ENCODE data around the gene CIAO3. TPM values are rescaled to one million over a fixed set of nuclear protein-coding genes. Genes with fewer than 3 reads are reported as not detected.

The CIAO3 gene
- total RNA-seq (10 to 100 TPM; 21.5 to 31.3 (median 23.4) TPM), polyA plus RNA-seq (28.2 TPM)
- long read RNA-seq, donor 1, transcript CIAO3-201 (11 exons, 2,112 nt), result major isoform, 76 of 101 reads
- long read RNA-seq, donor 1, partial matches to known transcripts, result 8 of 101 reads
- long read RNA-seq, donor 1, other reads (novel, unspliced or antisense), result 13 of 101 reads
- long read RNA-seq, donor 2, transcript CIAO3-201 (11 exons, 2,112 nt), result major isoform, 33 of 45 reads
- long read RNA-seq, donor 2, partial matches to known transcripts, result 6 of 45 reads
- long read RNA-seq, donor 2, other reads (novel, unspliced or antisense), result 4 of 45 reads
- long read RNA-seq, donor 3, transcript CIAO3-201 (11 exons, 2,112 nt), result major isoform, 113 of 148 reads
- long read RNA-seq, donor 3, partial matches to known transcripts, result 11 of 148 reads
- long read RNA-seq, donor 3, other reads (novel, unspliced or antisense), result 17 of 148 reads
- long read RNA-seq, donor 4, transcript CIAO3-201 (11 exons, 2,112 nt), result major isoform, 23 of 35 reads
- long read RNA-seq, donor 4, partial matches to known transcripts, result 7 of 35 reads
- long read RNA-seq, donor 4, other reads (novel, unspliced or antisense), result 3 of 35 reads

DNA sequence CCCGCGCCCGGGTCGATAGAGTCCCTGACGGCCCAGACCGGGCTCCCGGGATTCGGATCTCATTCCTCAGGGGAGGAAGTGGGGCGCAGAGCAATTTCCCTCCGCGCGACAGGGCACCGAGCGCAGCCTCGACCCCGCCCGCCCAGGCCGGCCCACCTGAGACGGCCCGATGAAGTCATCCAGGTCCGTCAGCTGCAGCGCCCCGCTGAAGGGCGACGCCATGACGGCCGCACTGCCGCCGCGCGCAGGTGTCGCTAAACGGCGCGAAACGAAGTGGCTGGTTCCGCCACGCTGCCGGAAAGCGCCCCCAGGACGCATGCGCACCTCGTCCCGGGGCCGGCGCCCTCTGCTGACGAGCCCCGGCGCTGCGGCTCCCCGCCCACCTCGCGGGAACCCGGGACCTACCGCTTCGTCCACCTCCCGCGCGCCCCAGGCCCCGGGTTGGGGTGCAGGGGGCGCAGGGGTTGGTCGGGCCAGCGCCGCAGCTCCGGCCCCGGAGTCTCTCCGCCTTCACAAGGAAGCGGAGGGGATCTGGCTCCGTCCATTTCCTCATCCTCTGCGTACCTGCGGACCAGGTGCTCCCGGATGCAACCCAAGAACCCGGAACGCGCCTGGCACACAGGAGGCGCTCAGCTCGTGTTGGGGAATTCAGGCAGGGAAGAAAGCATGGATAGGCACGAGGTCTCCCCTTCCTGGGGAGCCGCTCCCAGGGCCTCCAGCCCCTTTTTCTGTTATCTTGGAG, at the start of gene CIAO3:
CIAO3 (minus strand) TSS at position 234 of the 742 bp plus-strand sequence; CDS start at position 222, 12 bp downstream.
- no peaks in the 10 kb centered on the region for H3K9me3 ChIP-seq (ENCODE audit: control insufficient read depth, low read length)
- peak within 1 kb of the TSS; percentile 20 for H3K27ac ChIP-seq (ENCODE audit: low read length)
- H3K27me3 ChIP-seq (ENCODE audit: control insufficient read depth, insufficient read depth), result no peaks in the 10 kb centered on the region
- H3K4me3 ChIP-seq (ENCODE audit: low read length), result peak within 1 kb of the TSS; percentile 84
- WGBS, result 1% methylated on average over 79 of the region's 79 CpGs
- H3K4me1 ChIP-seq (ENCODE audit: control insufficient read depth, insufficient read depth, low read length), result no peaks in the 10 kb centered on the region
- DNase-seq (peak; percentile 88 to 96 (median 95)), ATAC-seq (peak; percentile 89 to 92)
- intact Hi-C loops (cut with DNase I), result no loop called here

DNA sequence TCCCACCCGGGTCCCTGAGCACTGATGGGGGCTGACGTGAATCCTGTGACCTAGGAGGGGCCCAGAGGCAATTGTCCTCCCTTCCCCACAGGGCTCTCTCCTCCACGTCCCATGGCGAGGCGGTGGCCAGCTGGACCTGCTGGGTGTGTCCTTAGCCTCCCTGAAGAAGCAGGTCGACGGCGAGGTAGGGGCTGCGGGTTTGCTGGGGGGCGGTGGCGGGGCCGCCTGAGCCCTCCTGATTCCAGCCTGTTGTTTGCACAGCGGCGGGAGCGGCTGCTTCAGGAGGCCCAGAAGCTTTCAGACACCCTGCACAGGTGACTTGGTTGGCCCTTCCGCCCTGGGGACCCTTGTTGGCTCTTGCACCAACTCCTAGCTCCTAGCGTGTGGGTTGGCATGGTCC, 49.3 kb upstream of the CIAO3 start:
- ATAC-seq (no peak), DNase-seq (no peak)
- intact Hi-C loops (cut with DNase I), result no loop called here
- Histone ChIP-seq H3K27me3 (ENCODE audit: control insufficient read depth, insufficient read depth) (no peaks in the 10 kb centered on the region), H3K27ac (ENCODE audit: low read length) (no peak overlapping the region), H3K9me3 (ENCODE audit: control insufficient read depth, low read length) (no peaks in the 10 kb centered on the region), H3K4me1 (ENCODE audit: control insufficient read depth, insufficient read depth, low read length) (peaks cover 4% of the 10 kb centered on the region), H3K4me3 (ENCODE audit: low read length) (no peak overlapping the region)
- 94% methylated on average over 17 of the region's 17 CpGs for WGBS

GRCh38 chr16:789191-789850, 48.5 kb upstream of the CIAO3 start:
- no peaks in the 10 kb centered on the region for H3K9me3 ChIP-seq (ENCODE audit: control insufficient read depth, low read length)
- peaks cover 4% of the 10 kb centered on the region for H3K4me1 ChIP-seq (ENCODE audit: control insufficient read depth, insufficient read depth, low read length)
- no peaks in the 10 kb centered on the region for H3K27me3 ChIP-seq (ENCODE audit: control insufficient read depth, insufficient read depth)
- intact Hi-C loops (cut with DNase I), result loop anchor here in 3 of 4 donors (5.0 to 10.0 kb wide), 2 partner anchors 75 to 77 kb away; partner anchors contain the start of gene METRN (in 1 of the 3)
- 69% methylated on average over 33 of the region's 33 CpGs for WGBS
- ATAC-seq, result no peak
- no peak overlapping the region for H3K27ac ChIP-seq (ENCODE audit: low read length)
- H3K4me3 ChIP-seq (ENCODE audit: low read length), result no peak overlapping the region
- DNase-seq, result no peak

DNA sequence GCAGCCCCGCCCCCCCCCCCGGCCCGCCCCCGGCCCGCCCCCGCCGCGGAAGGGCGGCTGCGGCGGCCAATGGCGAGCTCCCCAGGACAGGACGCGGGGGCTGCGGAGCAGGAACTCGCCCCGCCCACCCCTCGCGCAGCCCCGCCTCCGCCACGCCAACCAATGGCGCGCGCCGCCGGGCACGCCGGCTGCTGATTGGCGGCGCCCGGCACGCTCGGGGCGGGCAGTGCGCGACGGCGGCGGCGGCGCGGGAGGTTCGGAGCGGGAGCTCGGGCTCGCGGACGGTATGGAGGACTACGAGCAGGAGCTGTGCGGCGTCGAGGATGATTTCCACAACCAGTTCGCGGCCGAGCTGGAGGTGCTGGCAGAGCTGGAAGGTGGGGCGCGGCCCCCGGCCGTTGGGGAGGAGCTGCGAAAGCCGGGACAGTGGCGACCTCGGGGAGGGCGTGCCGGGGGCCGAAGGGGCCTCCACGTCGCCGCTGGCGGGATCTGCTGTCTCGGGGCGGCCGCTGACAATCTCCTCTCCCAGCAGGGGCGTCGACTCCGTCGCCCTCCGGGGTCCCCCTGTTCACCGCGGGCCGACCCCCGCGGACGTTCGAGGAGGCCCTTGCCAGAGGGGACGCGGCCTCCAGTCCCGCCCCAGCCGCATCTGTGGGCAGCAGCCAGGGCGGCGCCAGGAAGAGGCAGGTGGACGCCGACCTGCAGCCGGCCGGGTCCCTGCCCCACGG, 47.8 kb upstream of the CIAO3 start, which contains the start of gene CHTF18:
CHTF18 (plus strand) TSS at position 222 of the 728 bp plus-strand sequence; CDS start at position 287, 65 bp downstream.
- Histone ChIP-seq H3K27me3 (ENCODE audit: control insufficient read depth, insufficient read depth) (no peaks in the 10 kb centered on the region), H3K4me1 (ENCODE audit: control insufficient read depth, insufficient read depth, low read length) (peaks cover 4% of the 10 kb centered on the region), H3K27ac (ENCODE audit: low read length) (peak within 1 kb of the TSS; percentile 4), H3K9me3 (ENCODE audit: control insufficient read depth, low read length) (no peaks in the 10 kb centered on the region), H3K4me3 (ENCODE audit: low read length) (peak within 1 kb of the TSS; percentile 89)
- intact Hi-C loops (cut with DNase I), result loop anchor here in 3 of 4 donors (5.0 to 10.0 kb wide), 2 partner anchors 74 to 76 kb away; partner anchors contain the start of gene METRN (in 1 of the 3)
- WGBS, result under 1% methylated on average over 95 of the region's 97 CpGs
- DNase-seq (peak; percentile 89 to 98 (median 96)), ATAC-seq (peak; percentile 90 to 91)

DNA sequence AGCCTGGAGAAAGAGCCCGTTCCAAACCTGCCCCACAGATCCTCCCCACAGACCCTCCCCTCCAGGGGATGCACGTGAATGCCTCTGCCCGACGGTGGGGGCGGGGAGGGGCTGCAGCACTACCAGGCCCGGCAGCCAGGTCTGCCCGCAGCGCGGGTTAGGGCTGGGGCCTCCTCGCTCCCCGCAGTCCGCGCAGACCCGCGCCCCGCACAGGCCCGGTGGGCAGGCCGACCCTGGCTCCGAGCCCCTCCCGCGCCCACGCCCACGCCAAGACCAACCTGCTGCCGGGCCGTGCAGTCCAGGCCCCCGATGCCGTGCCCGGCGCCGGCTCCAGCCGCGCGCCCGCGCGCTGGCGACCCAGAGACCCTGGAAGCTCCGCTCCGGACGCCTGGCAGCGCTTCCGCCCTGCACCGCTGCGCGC, 47.2 kb upstream of the CIAO3 start, which contains the start of gene RPUSD1:
RPUSD1 (minus strand) TSS at position 404 of the 421 bp plus-strand sequence. CDS start 644 bp downstream, outside the sequence.
- intact Hi-C loops (cut with DNase I), result loop anchor here in 3 of 4 donors (5.0 to 10.0 kb wide), 2 partner anchors 73 to 76 kb away; partner anchors contain the start of gene METRN (in 1 of the 3)
- under 1% methylated on average over 45 of the region's 45 CpGs for WGBS
- peak within 1 kb of the TSS; percentile 89 for H3K4me3 ChIP-seq (ENCODE audit: low read length)
- H3K27me3 ChIP-seq (ENCODE audit: control insufficient read depth, insufficient read depth), result no peaks in the 10 kb centered on the region
- peak in 1 of 3 donors; percentile 62 for DNase-seq
- no peaks in the 10 kb centered on the region for H3K9me3 ChIP-seq (ENCODE audit: control insufficient read depth, low read length)
- no peak for ATAC-seq
- peak within 1 kb of the TSS; percentile 4 for H3K27ac ChIP-seq (ENCODE audit: low read length)
- H3K4me1 ChIP-seq (ENCODE audit: control insufficient read depth, insufficient read depth, low read length), result peaks cover 4% of the 10 kb centered on the region

- ATAC-seq (no peak), DNase-seq (no peak)
- intact Hi-C loops (cut with DNase I), result loop anchor here in 3 of 4 donors (5.0 to 10.0 kb wide), 2 partner anchors 73 to 75 kb away; partner anchors contain the start of gene METRN (in 1 of the 3)
- Histone ChIP-seq H3K27me3 (ENCODE audit: control insufficient read depth, insufficient read depth) (no peaks in the 10 kb centered on the region), H3K27ac (ENCODE audit: low read length) (no peak overlapping the region), H3K9me3 (ENCODE audit: control insufficient read depth, low read length) (no peaks in the 10 kb centered on the region), H3K4me3 (ENCODE audit: low read length) (peak overlapping the region; percentile 89), H3K4me1 (ENCODE audit: control insufficient read depth, insufficient read depth, low read length) (peaks cover 4% of the 10 kb centered on the region)
- 40% methylated on average over 47 of the region's 47 CpGs for WGBS
Observed at GRCh38 chr16:787321-787966, 46.6 kb upstream of the CIAO3 start.

- Histone ChIP-seq H3K9me3 (ENCODE audit: control insufficient read depth, low read length) (no peaks in the 10 kb centered on the region), H3K4me1 (ENCODE audit: control insufficient read depth, insufficient read depth, low read length) (peaks cover 4% of the 10 kb centered on the region), H3K4me3 (ENCODE audit: low read length) (no peak overlapping the region), H3K27me3 (ENCODE audit: control insufficient read depth, insufficient read depth) (no peaks in the 10 kb centered on the region), H3K27ac (ENCODE audit: low read length) (no peak overlapping the region)
- ATAC-seq, result peak; percentile 14 to 21
- intact Hi-C loops (cut with DNase I), result loop anchor here (2.0 to 10.0 kb wide), 3 partner anchors 71 to 74 kb away; partner anchors contain the start of gene METRN (in 1 of the 4)
- 65% methylated on average over 58 of the region's 58 CpGs for WGBS
- peak; percentile 70 to 91 (median 89) for DNase-seq
Observed at GRCh38 chr16:785563-786535, 45.1 kb upstream of the CIAO3 start.

GRCh38 chr16:784431-784830, 43.6 kb upstream of the CIAO3 start:
- H3K4me1 ChIP-seq (ENCODE audit: control insufficient read depth, insufficient read depth, low read length), result peaks cover 4% of the 10 kb centered on the region
- no peaks in the 10 kb centered on the region for H3K27me3 ChIP-seq (ENCODE audit: control insufficient read depth, insufficient read depth)
- H3K27ac ChIP-seq (ENCODE audit: low read length), result no peak overlapping the region
- intact Hi-C loops (cut with DNase I), result loop anchor here in 2 of 4 donors (2.0 to 10.0 kb wide), 2 partner anchors 70 to 72 kb away; partner anchors contain the start of gene METRN (in 1 of the 2)
- no peak overlapping the region for H3K4me3 ChIP-seq (ENCODE audit: low read length)
- no peak for ATAC-seq
- no peaks in the 10 kb centered on the region for H3K9me3 ChIP-seq (ENCODE audit: control insufficient read depth, low read length)
- 86% methylated on average over 19 of the region's 19 CpGs for WGBS
- DNase-seq, result no peak
